MM.1S (cell line): ENCODE results near the gene SFT2D3.

ENCODE experiments used
- CTCF ChIP-seq: fragments of 300-600 bp; sonication (generic); IDR thresholded peaks from 2 replicates; pipeline ENCODE4 v1.5.1; 2016; ENCODE audit warnings: antibody characterized with exemption, low read length, mixed read lengths
- EZH2 ChIP-seq: fragments of 300-600 bp; sonication (generic); optimal IDR thresholded peaks from 2 replicates; pipeline ENCODE3; 2017; ENCODE audit warnings: low read depth, mild to moderate bottlenecking, antibody characterized with exemption, low read length, mixed read lengths
- EZH2phosphoT487 ChIP-seq: fragments of 300-600 bp; sonication (generic); IDR thresholded peaks from 2 replicates; pipeline ENCODE4 v1.6.1; 2018; ENCODE audit warnings: antibody characterized with exemption, low read length

DNA sequence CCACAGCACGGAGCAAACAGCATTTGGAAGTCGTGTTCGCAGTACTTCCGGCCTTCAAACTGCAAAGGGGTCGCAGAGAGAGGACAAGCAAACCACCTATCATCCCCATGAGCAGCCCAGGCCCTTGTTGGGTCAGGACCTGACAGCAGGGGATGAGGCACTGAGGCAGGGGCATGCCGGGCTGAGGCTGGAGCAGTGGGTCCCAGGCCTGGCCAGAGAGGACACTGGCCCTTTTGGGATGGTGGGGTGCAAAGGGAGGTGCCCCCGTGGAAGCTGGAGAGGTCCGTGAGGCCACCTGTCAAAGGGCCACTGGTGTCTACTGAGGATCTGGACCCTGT lies 46.5 kb upstream of the SFT2D3 start:
- TF ChIP-seq CTCF, result no peak
- TF ChIP-seq EZH2phosphoT487, result no peak
- TF ChIP-seq EZH2, result no peak
